H9 (cell line): ENCODE results near the gene TAGLN. TPM values are rescaled to one million over a fixed set of nuclear protein-coding genes. Genes with fewer than 3 reads are reported as not detected.

Experiments used
- DNase-seq: peaks from one replicate; pipeline ENCODE4 v3.0.0-alpha.2; 2017
- H2AFZ ChIP-seq: one replicate; pipeline ENCODE4 v1.6.1; 2013; ENCODE audit warnings: mild to moderate bottlenecking, low read length, control low read depth, moderate library complexity
- H2AK5ac ChIP-seq: 2 replicates; pipeline ENCODE4 v1.6.1; 2013; ENCODE audit warnings: low read length, control low read depth, mixed read lengths; ENCODE audit not compliant: insufficient read length
- H2BK120ac ChIP-seq: one replicate; pipeline ENCODE4 v1.6.1; 2013; ENCODE audit warnings: low read depth, mild to moderate bottlenecking, low read length, control low read depth, inconsistent platforms; ENCODE audit not compliant: poor library complexity, severe bottlenecking
- H2BK12ac ChIP-seq: 2 replicates; pipeline ENCODE4 v1.6.1; 2013; ENCODE audit warnings: low read length, control low read depth, mixed read lengths, low read depth; ENCODE audit not compliant: insufficient read length
- H2BK15ac ChIP-seq: 2 replicates; pipeline ENCODE4 v1.6.1; 2013; ENCODE audit warnings: low read depth, low read length, control low read depth
- H2BK20ac ChIP-seq: one replicate; pipeline ENCODE4 v1.6.1; 2013; ENCODE audit warnings: low read depth, mild to moderate bottlenecking, low read length, control low read depth, inconsistent platforms; ENCODE audit not compliant: poor library complexity, severe bottlenecking
- H2BK5ac ChIP-seq: 2 replicates; pipeline ENCODE4 v1.6.1; 2013; ENCODE audit warnings: low read length, control low read depth, mixed read lengths; ENCODE audit not compliant: insufficient read length
- H3K14ac ChIP-seq: 2 replicates; pipeline ENCODE4 v1.6.1; 2013; ENCODE audit warnings: low read length, control low read depth; ENCODE audit not compliant: insufficient read depth
- H3K18ac ChIP-seq: 2 replicates; pipeline ENCODE4 v1.6.1; 2013; ENCODE audit warnings: low read depth, mild to moderate bottlenecking, mixed read lengths, low read length, control low read depth; ENCODE audit not compliant: insufficient read length
- H3K23ac ChIP-seq: 2 replicates; pipeline ENCODE4 v1.6.1; 2013; ENCODE audit warnings: low read length, control low read depth, mixed read lengths, low read depth; ENCODE audit not compliant: insufficient read length
- H3K23me2 ChIP-seq: 2 replicates; pipeline ENCODE4 v1.6.1; 2013; ENCODE audit warnings: low read depth, mild to moderate bottlenecking, mixed read lengths, low read length, control low read depth; ENCODE audit not compliant: insufficient read length, poor library complexity, severe bottlenecking
- H3K27ac ChIP-seq: 2 replicates; pipeline ENCODE4 v1.5.1; 2013; ENCODE audit warnings: low read length, control low read depth, mixed read lengths, low read depth; ENCODE audit not compliant: insufficient read length
- H3K27me3 ChIP-seq: 2 replicates; pipeline ENCODE4 v1.6.1; 2013; ENCODE audit warnings: low read length, control low read depth, inconsistent platforms; ENCODE audit not compliant: insufficient read depth
- H3K4ac ChIP-seq: 2 replicates; pipeline ENCODE4 v1.6.1; 2013; ENCODE audit warnings: low read depth, mild to moderate bottlenecking, control low read depth, inconsistent platforms, low read length, moderate library complexity
- H3K4me1 ChIP-seq: 2 replicates; pipeline ENCODE4 v1.6.1; 2013; ENCODE audit warnings: low read length, control low read depth, inconsistent platforms; ENCODE audit not compliant: insufficient read depth
- H3K4me2 ChIP-seq: 2 replicates; pipeline ENCODE4 v1.6.1; 2013; ENCODE audit warnings: low read length, control low read depth, mixed read lengths; ENCODE audit not compliant: insufficient read length, insufficient read depth
- H3K56ac ChIP-seq: 2 replicates; pipeline ENCODE4 v1.6.1; 2013; ENCODE audit warnings: low read depth, mild to moderate bottlenecking, mixed read lengths, low read length, control low read depth; ENCODE audit not compliant: insufficient read length
- H3K79me1 ChIP-seq: 2 replicates; pipeline ENCODE4 v1.6.1; 2013; ENCODE audit warnings: low read depth, mild to moderate bottlenecking, moderate library complexity, low read length, control low read depth, inconsistent platforms; ENCODE audit not compliant: insufficient read depth, poor library complexity, severe bottlenecking
- H3K79me2 ChIP-seq: 2 replicates; pipeline ENCODE4 v1.6.1; 2013; ENCODE audit warnings: low read length, control low read depth, inconsistent platforms; ENCODE audit not compliant: insufficient read depth
- H3K9ac ChIP-seq: 2 replicates; pipeline ENCODE4 v1.6.1; 2013; ENCODE audit warnings: low read length, control low read depth, mixed read lengths; ENCODE audit not compliant: insufficient read length; ENCODE audit errors: extremely low read depth
- H3K9me3 ChIP-seq: one replicate; pipeline ENCODE4 v1.6.1; 2013; ENCODE audit warnings: low read depth, low read length, inconsistent platforms; ENCODE audit not compliant: control insufficient read depth
- H3T11ph ChIP-seq: one replicate; pipeline ENCODE4 v1.6.1; 2013; ENCODE audit warnings: mild to moderate bottlenecking, low read length, control low read depth, inconsistent platforms
- H4K20me1 ChIP-seq: one replicate; pipeline ENCODE4 v1.6.1; 2013; ENCODE audit not compliant: control insufficient read depth, insufficient read length, insufficient read depth
- H4K5ac ChIP-seq: 2 replicates; pipeline ENCODE4 v1.6.1; 2013; ENCODE audit warnings: low read depth, mild to moderate bottlenecking, mixed read lengths, low read length, control low read depth; ENCODE audit not compliant: insufficient read length
- H4K8ac ChIP-seq: replicated peaks from 2 replicates; pipeline ENCODE4 v1.6.1; 2013; ENCODE audit warnings: low read length, control low read depth, mixed read lengths, low read depth; ENCODE audit not compliant: insufficient read length
- H4K91ac ChIP-seq: 2 replicates; pipeline ENCODE4 v1.6.1; 2013; ENCODE audit warnings: low read depth, mild to moderate bottlenecking, moderate library complexity, mixed read lengths, low read length, control low read depth; ENCODE audit not compliant: insufficient read length
- H3K27ac Mint-ChIP-seq, 3 experiments: 2 replicates in 2 of 3; 3 replicates in 1 of 3; pipeline ENCODE4 v1.8.0; 2020 to 2021; ENCODE audit warnings: mixed read lengths in 3 of 3, mild to moderate bottlenecking in 1 of 3, moderate library complexity in 1 of 3
- H3K27me3 Mint-ChIP-seq: 2 replicates; pipeline ENCODE4 v1.8.0; 2021; ENCODE audit warnings: low read depth, mild to moderate bottlenecking, moderate library complexity, mixed read lengths
- H3K36me3 Mint-ChIP-seq, 3 experiments: 2 replicates in 2 of 3; 3 replicates in 1 of 3; pipeline ENCODE4 v1.8.0; 2020 to 2021; ENCODE audit warnings: low read depth in 3 of 3, mixed read lengths in 3 of 3; ENCODE audit not compliant: insufficient read depth in 1 of 3
- H3K4me1 Mint-ChIP-seq, 2 experiments: 2 replicates each; pipeline ENCODE4 v1.8.0; 2020; ENCODE audit warnings: mixed read lengths in 2 of 2
- H3K4me3 Mint-ChIP-seq, 2 experiments: 2 replicates in 1 of 2; 3 replicates in 1 of 2; pipeline ENCODE4 v1.8.0; 2020 to 2021; ENCODE audit warnings: mild to moderate bottlenecking in 2 of 2, mixed read lengths in 2 of 2, moderate library complexity in 1 of 2
- H3K9me3 Mint-ChIP-seq, 2 experiments: 2 replicates in 1 of 2; 3 replicates in 1 of 2; pipeline ENCODE4 v1.8.0; 2020; ENCODE audit warnings: mild to moderate bottlenecking in 2 of 2, mixed read lengths in 2 of 2, moderate library complexity in 1 of 2
- CTCF ChIP-seq: fragments of 200-600 bp; sonication (generic); conservative IDR thresholded peaks from 3 replicates; pipeline ENCODE4 v1.8.0; 2021; ENCODE audit warnings: antibody characterized with exemption, mild to moderate bottlenecking
- WGBS: extraction: QIAGEN DNeasy Blood & Tissue Kit; methylation state at CpG from one replicate; pipeline ENCODE4 v1.1.7; 2013; ENCODE audit warnings: missing lambda C conversion rate, low lambda C conversion rate, mixed read lengths; ENCODE audit not compliant: insufficient read length; ENCODE audit errors: extremely low coverage; 5-methylcytosine and 5-hydroxymethylcytosine counted together
- total RNA-seq: library from RNA; stranded (reverse); gene quantifications from 2 replicates; pipeline ENCODE4 v1.2.1, GENCODE V29; 2021

Gene TAGLN
- total RNA-seq, 1 experiment from 2014 or later: 176 TPM

GRCh38 chr11:117180020-117180419, 19.1 kb upstream of the TAGLN start:
- no peak overlapping the region for H4K91ac ChIP-seq
- H4K8ac ChIP-seq: no peak overlapping the region
- Mint-ChIP-seq H3K27ac (no peak overlapping the region), H3K9me3 (no peaks in the 10 kb centered on the region), H3K4me3 (peak overlapping the region; percentile 90 to 97), H3K4me1 (peaks cover 21 to 28% of the 10 kb centered on the region in 2 experiments), H3K27me3 (peaks cover 4% of the 10 kb centered on the region; the same call in 1 of the 2 replicates), H3K36me3 (peaks cover 0 to 24% (median 13%) of the 10 kb centered on the region in 3 experiments; a peak in 4 of 7 replicates)
- no peak for TF ChIP-seq CTCF
- no peak overlapping the region for H2BK15ac ChIP-seq
- H3K79me1 ChIP-seq: no peaks in the 10 kb centered on the region
- no peaks in the 10 kb centered on the region for H4K20me1 ChIP-seq
- H2BK12ac ChIP-seq: no peak overlapping the region
- H4K5ac ChIP-seq: no peak overlapping the region
- peaks cover 14% of the 10 kb centered on the region for H3K23me2 ChIP-seq
- peaks cover 6% of the 10 kb centered on the region; the same call in 1 of the 2 replicates for H3K4me1 ChIP-seq
- H2AFZ ChIP-seq: no peak overlapping the region
- DNase-seq: peak; percentile 24
- H2BK5ac ChIP-seq: no peak overlapping the region
- no peak overlapping the region for H3K9ac ChIP-seq
- H2BK120ac ChIP-seq: no peak overlapping the region
- H3K9me3 ChIP-seq: no peaks in the 10 kb centered on the region
- H3K27ac ChIP-seq: no peak overlapping the region
- no peak overlapping the region for H3K18ac ChIP-seq
- H3K79me2 ChIP-seq: no peaks in the 10 kb centered on the region
- no CpG with 5 or more reads among the region's 4 CpGs for WGBS
- no peak overlapping the region for H2AK5ac ChIP-seq
- no peak overlapping the region for H3K14ac ChIP-seq
- H3K4ac ChIP-seq: no peak overlapping the region
- H3K56ac ChIP-seq: no peak overlapping the region
- H2BK20ac ChIP-seq: no peak overlapping the region
- H3K23ac ChIP-seq: no peak overlapping the region
- H3K27me3 ChIP-seq: no peaks in the 10 kb centered on the region
- H3T11ph ChIP-seq: no peak overlapping the region
- H3K4me2 ChIP-seq: peak overlapping the region; percentile 95
